Skin of body (tissue), 2 donors: ENCODE results near the gene VPS51. TPM values are rescaled to one million over a fixed set of nuclear protein-coding genes. Genes with fewer than 3 reads are reported as not detected.

Source experiments
- small RNA-seq: library from RNA; depleted of rRNA; stranded (forward); fragments of <200 nt; gene quantifications from one replicate; pipeline ENCODE3, GENCODE V24; 2014; ENCODE audit warnings: low replicate concordance
- total RNA-seq: library from RNA; depleted of rRNA; stranded (reverse); fragments of >200 nt; gene quantifications from one replicate; pipeline ENCODE4 v1.2.3, GENCODE V29; 2014

The VPS51 gene
- total RNA-seq, 1 donor from 2014 or later, result 93.3 TPM

Small RNAs within 50 kb of the gene (small RNA-seq; reads per million reads assigned to genes)
- not detected for gene HIGD1AP10
- gene PDCL2P2, result not detected
- 2.1 reads per million, percentile 86 among the genes with 10 or more reads in this experiment for gene RNU2-23P

Other genes with a start within 250 kb of the VPS51 start
- 27.1 TPM for gene EHD1, start 217.6 kb upstream of the VPS51 start, total RNA-seq
- gene ATG2A, start 179.0 kb upstream of the VPS51 start, total RNA-seq, result 8.1 TPM
- 5.5 TPM for gene PPP2R5B, start 171.5 kb upstream of the VPS51 start, total RNA-seq
- gene GPHA2, start 160.3 kb upstream of the VPS51 start, total RNA-seq, result not detected
- not detected for gene MAJIN, start 124.1 kb upstream of the VPS51 start, total RNA-seq
- gene BATF2, start 99.2 kb upstream of the VPS51 start, total RNA-seq, result 0.20 TPM
- gene ARL2, start 82.1 kb upstream of the VPS51 start, total RNA-seq, result 43.3 TPM
- 8.6 TPM for gene SNX15, start 68.8 kb upstream of the VPS51 start, total RNA-seq
- 3.5 TPM for gene SAC3D1, start 55.0 kb upstream of the VPS51 start, total RNA-seq
- 9.0 TPM for gene NAALADL1, start 37.7 kb upstream of the VPS51 start, total RNA-seq
- gene CDCA5, start 12.2 kb upstream of the VPS51 start, total RNA-seq, result 4.1 TPM
- gene ZFPL1, start 12.0 kb upstream of the VPS51 start, total RNA-seq, result 20.5 TPM
- gene TM7SF2, start 15.7 kb downstream of the VPS51 start, total RNA-seq, result 31.4 TPM
- gene ZNHIT2, start 21.5 kb downstream of the VPS51 start, total RNA-seq, result 3.3 TPM
- 353 TPM for gene FAU, start 25.9 kb downstream of the VPS51 start, total RNA-seq
- gene MRPL49, start 26.1 kb downstream of the VPS51 start, total RNA-seq, result 35.5 TPM
- 12.0 TPM for gene SYVN1, start 38.3 kb downstream of the VPS51 start, total RNA-seq
- not detected for gene SPDYC, start 74.0 kb downstream of the VPS51 start, total RNA-seq
- gene CAPN1, start 85.7 kb downstream of the VPS51 start, total RNA-seq, result 79.7 TPM
- 8.1 TPM for gene POLA2, start 165.7 kb downstream of the VPS51 start, total RNA-seq
- gene CDC42EP2, start 218.7 kb downstream of the VPS51 start, total RNA-seq, result 3.7 TPM
- gene DPF2, start 237.6 kb downstream of the VPS51 start, total RNA-seq, result 30.2 TPM